Endodermal cell (in vitro differentiated cells): ENCODE measurements around the gene TMED5. TPM values are rescaled to one million over a fixed set of nuclear protein-coding genes. Genes with fewer than 3 reads are reported as not detected.

Experiments used
- DNase-seq: peaks from one replicate; pipeline ENCODE4 v3.0.0-alpha.2; 2017
- H3K27ac ChIP-seq: 2 replicates; pipeline ENCODE4 v1.5.1; 2013; ENCODE audit warnings: mild to moderate bottlenecking, low read depth, low read length, moderate library complexity
- H3K27me3 ChIP-seq: 2 replicates; pipeline ENCODE4 v1.6.1; 2013; ENCODE audit warnings: mild to moderate bottlenecking, low read length, moderate library complexity; ENCODE audit not compliant: insufficient read depth, control insufficient read depth, poor library complexity, severe bottlenecking
- H3K36me3 ChIP-seq: 2 replicates; pipeline ENCODE4 v1.7.0; 2013; ENCODE audit warnings: mild to moderate bottlenecking, low read length, moderate library complexity; ENCODE audit not compliant: control insufficient read depth, insufficient read depth
- H3K4me1 ChIP-seq: one replicate; pipeline ENCODE4 v1.7.0; 2013; ENCODE audit warnings: low read length; ENCODE audit not compliant: control insufficient read depth, insufficient read depth
- H3K4me3 ChIP-seq: 2 replicates; pipeline ENCODE4 v1.5.1; 2013; ENCODE audit warnings: mild to moderate bottlenecking, low read length, moderate library complexity
- H3K9ac ChIP-seq: 2 replicates; pipeline ENCODE4 v1.6.1; 2013; ENCODE audit warnings: mild to moderate bottlenecking, low read length, moderate library complexity; ENCODE audit not compliant: poor library complexity, severe bottlenecking; ENCODE audit errors: extremely low read depth
- H3K9me3 ChIP-seq: 2 replicates; pipeline ENCODE4 v1.6.1; 2013; ENCODE audit warnings: mild to moderate bottlenecking, low read length, moderate library complexity; ENCODE audit not compliant: control insufficient read depth
- H3K27ac Mint-ChIP-seq: 2 replicates; pipeline ENCODE4 v1.8.0; 2020; ENCODE audit warnings: mixed read lengths
- H3K27me3 Mint-ChIP-seq: 2 replicates; pipeline ENCODE4 v1.8.0; 2021; ENCODE audit warnings: mild to moderate bottlenecking, mixed read lengths; ENCODE audit not compliant: insufficient read depth
- H3K36me3 Mint-ChIP-seq: 2 replicates; pipeline ENCODE4 v1.8.0; 2020; ENCODE audit warnings: low read depth, mixed read lengths
- H3K4me1 Mint-ChIP-seq: 2 replicates; pipeline ENCODE4 v1.8.0; 2020; ENCODE audit warnings: mixed read lengths
- H3K4me3 Mint-ChIP-seq: 2 replicates; pipeline ENCODE4 v1.8.0; 2020; ENCODE audit warnings: mild to moderate bottlenecking, moderate library complexity, mixed read lengths
- H3K9me3 Mint-ChIP-seq: 2 replicates; pipeline ENCODE4 v1.8.0; 2020; ENCODE audit warnings: mild to moderate bottlenecking, mixed read lengths
- WGBS, 2 experiments: methylation state at CpG; one replicate each; pipeline versions ENCODE4 v1.1.5 to v1.1.7; 2013; ENCODE audit warnings: missing lambda C conversion rate in 2 of 2, mixed read lengths in 1 of 2; ENCODE audit not compliant: insufficient coverage in 1 of 2, insufficient read length in 1 of 2; 5-methylcytosine and 5-hydroxymethylcytosine counted together
- total RNA-seq, 2 donors: library from RNA; stranded (reverse); fragmentation: NEBNext Ultra II Directional in 1 of 2; extraction: Animal tissue kit (Norgen Biotek cat#: 25700) in 1 of 2; gene quantifications; 2 replicates in 1 of 2; 3 replicates in 1 of 2; pipeline ENCODE4 v1.2.1, GENCODE V29; 2021
- TF ChIP-seq, protein P1 (sequence below): fragments of 200-600 bp; sonication (generic); conservative IDR thresholded peaks from 2 replicates; pipeline ENCODE4 v1.5.0; 2021; ENCODE audit warnings: antibody characterized with exemption, mild to moderate bottlenecking

The TMED5 gene
- total RNA-seq, 2 donors from 2014 or later: 28.0 to 30.2 TPM

GRCh38 chr1:93219443-93219842 is 39.2 kb upstream of the TMED5 start:
- Mint-ChIP-seq H3K4me3 (no peak overlapping the region), H3K27ac (no peak overlapping the region), H3K9me3 (peaks cover 8% of the 10 kb centered on the region), H3K36me3 (peaks cover 70% of the 10 kb centered on the region), H3K27me3 (no peaks in the 10 kb centered on the region), H3K4me1 (no peaks in the 10 kb centered on the region)
- peaks cover 5% of the 10 kb centered on the region for H3K9me3 ChIP-seq
- no peak overlapping the region for H3K9ac ChIP-seq
- 93 to 94% methylated on average over 6 of the region's 6 CpGs for WGBS, 2 experiments
- DNase-seq: no peak
- H3K27me3 ChIP-seq: no peaks in the 10 kb centered on the region
- no peaks in the 10 kb centered on the region for H3K4me1 ChIP-seq
- H3K4me3 ChIP-seq: no peak overlapping the region
- H3K36me3 ChIP-seq: peaks cover 75% of the 10 kb centered on the region
- no peak overlapping the region for H3K27ac ChIP-seq
- TF ChIP-seq, protein P1, sequence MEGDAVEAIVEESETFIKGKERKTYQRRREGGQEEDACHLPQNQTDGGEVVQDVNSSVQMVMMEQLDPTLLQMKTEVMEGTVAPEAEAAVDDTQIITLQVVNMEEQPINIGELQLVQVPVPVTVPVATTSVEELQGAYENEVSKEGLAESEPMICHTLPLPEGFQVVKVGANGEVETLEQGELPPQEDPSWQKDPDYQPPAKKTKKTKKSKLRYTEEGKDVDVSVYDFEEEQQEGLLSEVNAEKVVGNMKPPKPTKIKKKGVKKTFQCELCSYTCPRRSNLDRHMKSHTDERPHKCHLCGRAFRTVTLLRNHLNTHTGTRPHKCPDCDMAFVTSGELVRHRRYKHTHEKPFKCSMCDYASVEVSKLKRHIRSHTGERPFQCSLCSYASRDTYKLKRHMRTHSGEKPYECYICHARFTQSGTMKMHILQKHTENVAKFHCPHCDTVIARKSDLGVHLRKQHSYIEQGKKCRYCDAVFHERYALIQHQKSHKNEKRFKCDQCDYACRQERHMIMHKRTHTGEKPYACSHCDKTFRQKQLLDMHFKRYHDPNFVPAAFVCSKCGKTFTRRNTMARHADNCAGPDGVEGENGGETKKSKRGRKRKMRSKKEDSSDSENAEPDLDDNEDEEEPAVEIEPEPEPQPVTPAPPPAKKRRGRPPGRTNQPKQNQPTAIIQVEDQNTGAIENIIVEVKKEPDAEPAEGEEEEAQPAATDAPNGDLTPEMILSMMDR: no peak

DNA sequence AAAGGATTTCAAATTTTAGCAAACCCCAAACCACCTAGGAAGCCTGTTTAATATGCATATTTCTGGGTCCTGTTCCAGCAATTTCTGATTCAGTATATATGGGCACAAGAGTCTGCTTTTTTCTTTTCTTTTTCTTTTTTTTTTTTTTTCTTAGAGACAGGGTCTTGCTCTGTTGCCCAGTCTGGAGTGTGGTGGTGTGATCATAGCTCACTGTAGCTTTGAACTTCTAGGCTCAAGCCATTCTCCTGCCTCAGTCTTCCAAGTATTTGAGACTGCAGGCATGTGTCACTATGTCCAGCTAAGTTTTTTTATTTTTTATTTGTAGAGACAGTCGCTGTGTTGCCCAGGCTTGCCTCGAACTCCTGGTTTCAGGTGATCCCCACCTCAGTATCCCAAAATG is 35.1 kb upstream of the TMED5 start:
- TF ChIP-seq, protein P1: no peak
- no peaks in the 10 kb centered on the region for H3K4me1 Mint-ChIP-seq
- H3K36me3 Mint-ChIP-seq: peaks cover 73% of the 10 kb centered on the region
- Histone ChIP-seq H3K9ac (no peak overlapping the region), H3K27me3 (no peaks in the 10 kb centered on the region), H3K4me3 (no peak overlapping the region), H3K9me3 (peaks cover 6% of the 10 kb centered on the region), H3K36me3 (peaks cover 64% of the 10 kb centered on the region), H3K27ac (no peak overlapping the region), H3K4me1 (no peaks in the 10 kb centered on the region)
- peaks cover 6% of the 10 kb centered on the region for H3K9me3 Mint-ChIP-seq
- no peaks in the 10 kb centered on the region for H3K27me3 Mint-ChIP-seq
- H3K4me3 Mint-ChIP-seq: no peak overlapping the region
- 93 to 100% methylated on average over 2 of the region's 2 CpGs for WGBS, 2 experiments
- DNase-seq: no peak
- no peak overlapping the region for H3K27ac Mint-ChIP-seq

DNA sequence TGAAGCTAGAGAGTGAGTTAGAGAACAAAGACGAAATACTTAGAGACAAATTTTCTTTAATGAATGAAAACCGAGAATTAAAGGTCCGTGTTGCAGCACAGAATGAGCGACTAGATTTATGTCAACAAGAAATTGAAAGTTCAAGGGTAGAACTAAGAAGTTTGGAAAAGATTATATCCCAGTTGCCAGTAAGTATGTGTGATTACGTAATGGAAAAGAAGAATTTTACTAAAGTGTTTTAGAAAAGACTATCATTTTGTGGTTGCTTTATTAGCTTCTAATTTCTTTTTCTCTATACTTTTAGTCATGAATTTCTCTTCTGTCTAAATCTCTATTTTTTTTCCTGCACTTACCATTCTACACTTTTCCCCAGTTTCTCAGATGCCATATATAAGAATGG is 27.0 kb upstream of the TMED5 start:
- Mint-ChIP-seq H3K9me3 (no peaks in the 10 kb centered on the region), H3K27ac (no peak overlapping the region), H3K27me3 (no peaks in the 10 kb centered on the region), H3K4me1 (no peaks in the 10 kb centered on the region), H3K36me3 (peaks cover 36% of the 10 kb centered on the region), H3K4me3 (no peak overlapping the region)
- H3K9ac ChIP-seq: no peak overlapping the region
- no peaks in the 10 kb centered on the region for H3K27me3 ChIP-seq
- peaks cover 4% of the 10 kb centered on the region for H3K4me1 ChIP-seq
- WGBS, 2 experiments: 93 to 96% methylated on average over 5 of the region's 5 CpGs
- H3K27ac ChIP-seq: no peak overlapping the region
- peaks cover 52% of the 10 kb centered on the region for H3K36me3 ChIP-seq
- H3K4me3 ChIP-seq: no peak overlapping the region
- DNase-seq: no peak
- TF ChIP-seq, protein P1: no peak
- no peaks in the 10 kb centered on the region for H3K9me3 ChIP-seq
